RWPE1 (cell line): ENCODE results near the gene ACER3.

Experiments used
- CTCF ChIA-PET: fragments of 350-600 bp; sonication (Branson Sonifier 250); formaldehyde crosslinking; extraction: SDS; loops from one replicate; lab custom pipeline; 2021; lab: Yijun Ruan, JAX
- POLR2A ChIA-PET: fragments of 400-600 bp; formaldehyde crosslinking; extraction: SDS; loops from one replicate; lab custom pipeline; 2020; ENCODE audit warnings: antibody characterized with exemption; ENCODE audit not compliant: low non-redundant PET; lab: Yijun Ruan, JAX
- DNase-seq: peaks from one replicate; pipeline ENCODE4 v3.0.0; 2012; ENCODE audit warnings: low spot score
- H3K27ac ChIP-seq: fragments of 450-650 bp; 2 replicates; pipeline ENCODE4 v1.5.1; 2017
- TF ChIP-seq, protein P1 (sequence below): fragments of 450-650 bp; conservative IDR thresholded peaks from 2 replicates; pipeline ENCODE4 v1.5.1; 2017; ENCODE audit warnings: low read depth, mild to moderate bottlenecking

ACER3 gene

DNA sequence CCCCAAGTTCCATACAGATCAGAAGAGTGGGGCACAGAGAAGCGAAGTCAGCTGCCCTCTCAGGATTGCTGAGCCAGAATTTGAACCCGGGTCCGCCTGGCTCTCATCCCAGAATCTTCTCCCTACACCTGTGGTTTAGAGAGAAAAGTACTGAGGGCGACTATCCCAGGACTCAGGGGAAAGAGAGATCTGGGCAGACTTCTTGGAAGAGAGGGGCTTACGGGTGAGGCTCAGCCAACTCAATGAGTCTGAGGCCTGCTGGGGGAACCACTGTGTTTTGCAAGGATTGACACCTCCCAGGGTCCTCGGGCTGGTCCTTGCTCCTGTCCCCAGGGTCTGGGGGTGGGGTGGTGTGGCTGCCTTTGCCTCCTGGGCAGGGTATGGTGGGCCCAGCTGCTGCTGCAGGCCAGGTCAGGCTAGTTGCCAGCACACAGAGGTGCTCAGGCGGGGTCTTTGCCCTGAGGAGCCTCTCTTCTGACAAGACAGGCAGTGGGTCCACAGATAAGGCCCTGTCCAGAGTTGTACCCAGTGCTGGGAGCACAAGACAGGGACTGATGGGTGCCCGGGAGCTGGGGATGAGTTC is 207.2 kb downstream of the ACER3 start:
- H3K27ac ChIP-seq: no peak overlapping the region
- ChIA-PET POLR2A (no interaction called here), CTCF (interaction anchor here (1.7 kb wide), 1 partner anchor 24 kb away, joined by 6 read pairs; no protein-coding TSS in a partner anchor)
- DNase-seq: no peak
- TF ChIP-seq, protein P1, sequence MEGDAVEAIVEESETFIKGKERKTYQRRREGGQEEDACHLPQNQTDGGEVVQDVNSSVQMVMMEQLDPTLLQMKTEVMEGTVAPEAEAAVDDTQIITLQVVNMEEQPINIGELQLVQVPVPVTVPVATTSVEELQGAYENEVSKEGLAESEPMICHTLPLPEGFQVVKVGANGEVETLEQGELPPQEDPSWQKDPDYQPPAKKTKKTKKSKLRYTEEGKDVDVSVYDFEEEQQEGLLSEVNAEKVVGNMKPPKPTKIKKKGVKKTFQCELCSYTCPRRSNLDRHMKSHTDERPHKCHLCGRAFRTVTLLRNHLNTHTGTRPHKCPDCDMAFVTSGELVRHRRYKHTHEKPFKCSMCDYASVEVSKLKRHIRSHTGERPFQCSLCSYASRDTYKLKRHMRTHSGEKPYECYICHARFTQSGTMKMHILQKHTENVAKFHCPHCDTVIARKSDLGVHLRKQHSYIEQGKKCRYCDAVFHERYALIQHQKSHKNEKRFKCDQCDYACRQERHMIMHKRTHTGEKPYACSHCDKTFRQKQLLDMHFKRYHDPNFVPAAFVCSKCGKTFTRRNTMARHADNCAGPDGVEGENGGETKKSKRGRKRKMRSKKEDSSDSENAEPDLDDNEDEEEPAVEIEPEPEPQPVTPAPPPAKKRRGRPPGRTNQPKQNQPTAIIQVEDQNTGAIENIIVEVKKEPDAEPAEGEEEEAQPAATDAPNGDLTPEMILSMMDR: no peak

DNA sequence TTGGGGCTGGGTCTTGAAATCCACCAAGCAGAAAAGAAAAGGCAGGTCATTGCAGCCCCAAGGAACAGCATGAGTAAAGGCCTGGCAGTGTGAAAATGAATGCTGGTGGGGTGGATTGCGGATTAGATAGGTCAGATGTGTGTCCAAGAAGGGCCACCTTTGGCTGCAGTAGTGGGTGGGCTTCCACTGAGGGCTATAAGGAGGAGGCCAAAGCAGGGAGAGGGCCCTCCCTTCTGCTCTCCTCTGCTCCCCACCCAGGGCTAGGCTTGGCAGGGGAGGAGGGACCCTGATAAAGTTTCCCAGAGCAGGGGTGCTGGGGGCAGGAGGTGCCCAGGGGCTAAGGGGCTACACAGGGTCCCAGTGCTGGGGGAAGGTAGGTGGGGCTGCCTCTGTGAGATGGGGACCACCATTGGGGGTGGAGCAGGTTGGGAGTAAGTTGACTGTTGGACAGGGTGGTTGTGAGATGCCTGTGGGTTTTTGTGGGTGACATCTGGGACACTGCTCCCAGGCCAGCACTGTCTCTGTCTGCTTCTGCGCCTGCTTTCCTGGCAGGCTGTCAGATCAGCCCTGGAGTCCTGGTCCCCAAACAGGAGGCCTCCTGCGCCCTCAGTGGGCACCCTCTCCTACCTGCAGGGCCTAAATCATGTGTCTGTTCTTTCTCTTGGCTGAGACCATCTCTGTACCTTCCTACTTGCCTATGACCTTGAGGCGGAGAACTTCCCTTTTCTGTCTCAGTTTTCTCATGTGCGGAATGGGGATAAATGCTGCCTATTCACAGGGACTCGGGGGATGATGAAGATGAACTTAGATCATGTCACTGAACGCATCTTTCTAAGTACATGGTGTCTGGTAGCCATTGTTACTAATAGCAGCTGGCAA is 208.0 kb downstream of the ACER3 start:
- POLR2A ChIA-PET: no interaction called here
- CTCF ChIA-PET: interaction anchor here (1.7 kb wide), 1 partner anchor 23 kb away, joined by 6 read pairs; no protein-coding TSS in a partner anchor

DNA sequence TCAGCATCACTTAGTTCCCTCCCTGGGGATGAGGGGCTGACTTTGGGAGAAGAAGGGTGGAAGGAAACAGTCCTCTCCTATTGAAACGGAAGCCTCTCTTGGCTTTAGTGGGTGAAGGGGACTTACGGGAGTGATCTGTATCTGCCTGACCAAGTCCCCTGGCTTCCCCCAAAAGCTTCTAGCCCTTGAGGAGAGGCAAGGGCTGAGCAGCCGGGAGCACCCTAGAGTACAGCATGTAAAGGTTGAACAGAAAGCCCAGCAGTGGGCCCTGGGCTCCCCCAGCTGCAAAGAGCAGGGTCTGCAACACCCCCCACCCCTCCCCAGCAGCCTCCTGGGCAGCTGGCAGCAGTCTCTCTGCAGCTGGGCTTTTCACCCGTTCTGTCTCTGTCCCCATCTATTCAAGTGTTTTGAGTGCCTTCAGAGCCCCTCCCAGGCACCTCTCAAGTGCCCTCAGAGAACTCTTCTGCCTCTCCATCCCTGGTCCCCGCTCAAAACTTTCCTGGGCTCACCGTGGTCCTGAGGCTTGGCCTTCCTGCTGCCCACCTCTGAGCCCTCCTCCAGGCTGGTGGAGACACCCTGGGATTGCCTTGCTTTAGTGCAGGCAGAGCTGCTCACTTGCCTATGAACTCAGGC is 208.7 kb downstream of the ACER3 start:
- DNase-seq: no peak
- ChIA-PET CTCF (interaction anchor here (1.7 kb wide), 1 partner anchor 22 kb away, joined by 6 read pairs; no protein-coding TSS in a partner anchor), POLR2A (no interaction called here)
- H3K27ac ChIP-seq: no peak overlapping the region
- TF ChIP-seq, protein P1: no peak

More for the DNA sequence above, 208.0 kb downstream of the ACER3 start:
- TF ChIP-seq, protein P1: no peak
- no peak for DNase-seq
- no peak overlapping the region for H3K27ac ChIP-seq

DNA sequence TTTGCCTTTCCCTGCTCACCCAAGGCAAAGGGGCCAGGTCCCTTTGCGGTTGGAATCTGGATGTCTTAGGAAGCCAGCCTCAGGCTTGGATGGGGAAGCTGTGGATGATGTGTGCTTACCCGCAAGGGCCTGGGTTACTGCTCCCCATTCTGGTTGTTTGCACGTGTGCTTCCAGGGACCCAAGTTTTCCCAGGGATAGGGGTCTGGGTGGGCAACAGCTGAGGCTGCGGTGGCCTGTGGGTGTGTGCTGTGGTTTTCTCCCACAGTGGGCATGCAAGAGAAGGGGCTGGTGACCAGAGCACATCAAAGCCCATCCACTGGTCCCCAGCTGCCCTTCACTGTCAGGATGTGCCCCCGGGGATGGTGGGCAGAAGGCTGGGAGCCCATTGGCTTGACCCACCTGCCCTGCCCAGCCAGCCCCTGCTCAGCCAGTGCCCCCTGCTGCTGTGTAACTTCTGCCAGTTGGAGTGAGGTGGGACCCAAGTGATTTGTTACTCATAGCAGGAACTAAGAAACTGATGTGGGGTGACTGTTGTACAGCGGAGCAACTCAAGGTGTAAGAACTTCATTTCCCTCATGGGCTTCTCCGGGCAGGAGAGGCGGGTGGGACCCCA is 209.4 kb downstream of the ACER3 start:
- no peak overlapping the region for H3K27ac ChIP-seq
- no peak for DNase-seq
- TF ChIP-seq, protein P1: no peak
- ChIA-PET POLR2A (no interaction called here), CTCF (interaction anchor here (1.7 kb wide), 1 partner anchor 22 kb away, joined by 6 read pairs; no protein-coding TSS in a partner anchor)

DNA sequence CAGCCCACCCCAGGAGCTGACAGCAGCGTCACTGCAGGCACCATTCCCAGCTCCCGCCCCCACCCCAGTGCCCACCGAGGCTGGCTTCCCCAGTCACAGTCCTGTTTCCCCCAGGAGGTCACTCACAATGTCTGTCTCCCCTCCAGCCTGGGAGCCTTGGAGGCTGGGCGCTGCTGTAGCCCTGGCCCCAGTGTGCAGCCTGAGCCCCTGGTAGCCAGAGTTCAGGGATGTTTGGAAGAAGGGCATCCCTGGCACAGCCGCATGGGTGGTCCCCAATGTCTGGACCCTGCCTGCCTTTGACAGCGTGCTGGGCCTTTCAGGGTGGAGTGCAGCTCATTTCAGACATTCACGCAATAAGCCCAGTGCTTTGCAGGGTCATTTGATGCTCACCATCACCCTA is 210.4 kb downstream of the ACER3 start:
- no peak overlapping the region for H3K27ac ChIP-seq
- DNase-seq: no peak
- CTCF ChIA-PET: interaction anchor here (0.7 kb wide), 1 partner anchor 258 kb away, joined by 3 read pairs; no protein-coding TSS in a partner anchor
- POLR2A ChIA-PET: no interaction called here
- TF ChIP-seq, protein P1: no peak
